Subcutaneous adipose tissue (tissue), 4 donors: Measurements from ENCODE around the gene RPA3. TPM values are rescaled to one million over a fixed set of nuclear protein-coding genes. Genes with fewer than 3 reads are reported as not detected.

Experiments
- CTCF ChIP-seq: fragments of 450-650 bp; IDR thresholded peaks from one replicate; pipeline ENCODE4 v1.5.1; 2016; ENCODE audit warnings: low read depth, mild to moderate bottlenecking, control low read depth, antibody characterized with exemption, moderate library complexity
- total RNA-seq, 4 donors: library from RNA; depleted of rRNA; stranded (reverse); fragments of >200 nt; gene quantifications; one replicate each; pipeline ENCODE4 v1.1.0, GENCODE V29; 2016

The RPA3 gene
- total RNA-seq, 4 donors from 2014 or later: 10.5 to 22.7 (median 16.9) TPM

GRCh38 chr7:7740037-7740355, 21.6 kb upstream of the RPA3 start:
- no peak for TF ChIP-seq CTCF

- TF ChIP-seq CTCF: no peak
These were observed 21.0 kb upstream of the RPA3 start for GRCh38 chr7:7739204-7740036.

GRCh38 chr7:7738622-7739021, 20.2 kb upstream of the RPA3 start:
- TF ChIP-seq CTCF: no peak

- no peak for TF ChIP-seq CTCF
These were observed 19.8 kb upstream of the RPA3 start for GRCh38 chr7:7738177-7738576.

- no peak for TF ChIP-seq CTCF
These were observed 19.3 kb upstream of the RPA3 start for GRCh38 chr7:7737674-7738073.

- TF ChIP-seq CTCF: no peak
These were observed 18.3 kb upstream of the RPA3 start for GRCh38 chr7:7736671-7737070.

GRCh38 chr7:7732621-7733281, 14.3 kb upstream of the RPA3 start:
- no peak for TF ChIP-seq CTCF
